GM18870 (cell line): Measurements from ENCODE around the gene STX16.

Source experiments
- ATAC-seq: cut with Tn5 transposase; IDR thresholded peaks from one replicate; pipeline ENCODE4 v1.9.1; 2021; ENCODE audit warnings: moderate library complexity; ENCODE audit not compliant: unreplicated experiment

STX16 gene

DNA sequence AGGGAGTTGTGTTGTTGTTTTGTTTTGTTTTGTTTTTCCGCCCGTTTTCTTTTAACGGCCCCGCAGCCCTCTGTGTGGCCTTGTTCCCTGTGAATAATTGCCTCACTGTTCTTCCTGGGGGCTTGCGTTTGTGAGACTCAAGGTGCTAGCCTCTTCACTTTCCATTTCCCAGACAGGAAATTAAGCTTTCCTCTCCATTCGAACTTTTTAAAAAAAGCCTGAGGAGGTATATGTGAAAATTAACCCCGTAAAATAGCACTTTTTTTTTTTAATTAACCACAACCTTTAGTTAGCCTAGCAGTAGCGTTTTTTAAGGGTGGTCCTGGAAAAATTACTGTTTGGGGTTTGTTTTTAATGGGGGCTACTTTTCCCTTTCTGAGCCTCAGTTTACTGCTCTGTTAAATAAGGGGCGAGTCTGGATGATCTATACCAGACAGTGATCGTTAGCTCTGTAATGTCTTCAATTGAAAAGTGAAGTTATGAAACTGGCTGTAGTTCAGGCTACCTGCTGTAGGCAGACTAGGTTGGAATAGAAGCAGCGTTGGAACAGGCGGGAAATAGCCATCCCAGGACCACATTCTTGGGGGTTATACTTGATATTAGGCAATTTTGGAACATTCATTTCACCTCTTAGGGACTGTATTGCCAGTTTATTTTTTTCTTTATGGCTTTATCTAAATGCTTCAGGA, 1.7 kb downstream of the STX16 start:
- peak; percentile 16 for ATAC-seq

- ATAC-seq: no peak
Observed at GRCh38 chr20:58654337-58654736, 3.3 kb downstream of the STX16 start.

GRCh38 chr20:58655328-58656107, 4.4 kb downstream of the STX16 start:
- no peak for ATAC-seq

- ATAC-seq: no peak
Observed at GRCh38 chr20:58656831-58657230, 5.7 kb downstream of the STX16 start.

- ATAC-seq: no peak
Observed at GRCh38 chr20:58657262-58657661, 6.2 kb downstream of the STX16 start.

GRCh38 chr20:58657986-58658385, 6.9 kb downstream of the STX16 start:
- no peak for ATAC-seq

GRCh38 chr20:58658760-58659159, 7.7 kb downstream of the STX16 start:
- no peak for ATAC-seq

DNA sequence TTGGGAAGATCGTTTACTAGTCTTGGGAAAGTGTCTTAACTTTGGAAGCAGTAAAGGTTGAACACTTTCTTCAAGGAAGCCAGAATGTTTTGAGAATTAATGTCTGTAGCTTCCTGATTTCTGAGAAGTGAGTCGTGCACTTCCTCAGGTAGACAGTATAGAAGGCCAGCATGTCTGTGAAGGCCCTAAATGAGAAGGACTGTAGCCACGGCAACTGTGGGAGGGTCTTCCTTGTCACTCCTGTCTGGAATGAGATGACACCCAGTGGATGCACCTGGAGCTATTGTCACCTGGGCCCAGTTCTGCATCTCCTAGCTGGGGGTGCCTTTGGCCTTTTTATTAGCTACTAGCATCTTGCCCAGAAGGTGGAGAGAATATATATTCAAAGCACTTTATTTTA, 8.8 kb downstream of the STX16 start:
- ATAC-seq: no peak

DNA sequence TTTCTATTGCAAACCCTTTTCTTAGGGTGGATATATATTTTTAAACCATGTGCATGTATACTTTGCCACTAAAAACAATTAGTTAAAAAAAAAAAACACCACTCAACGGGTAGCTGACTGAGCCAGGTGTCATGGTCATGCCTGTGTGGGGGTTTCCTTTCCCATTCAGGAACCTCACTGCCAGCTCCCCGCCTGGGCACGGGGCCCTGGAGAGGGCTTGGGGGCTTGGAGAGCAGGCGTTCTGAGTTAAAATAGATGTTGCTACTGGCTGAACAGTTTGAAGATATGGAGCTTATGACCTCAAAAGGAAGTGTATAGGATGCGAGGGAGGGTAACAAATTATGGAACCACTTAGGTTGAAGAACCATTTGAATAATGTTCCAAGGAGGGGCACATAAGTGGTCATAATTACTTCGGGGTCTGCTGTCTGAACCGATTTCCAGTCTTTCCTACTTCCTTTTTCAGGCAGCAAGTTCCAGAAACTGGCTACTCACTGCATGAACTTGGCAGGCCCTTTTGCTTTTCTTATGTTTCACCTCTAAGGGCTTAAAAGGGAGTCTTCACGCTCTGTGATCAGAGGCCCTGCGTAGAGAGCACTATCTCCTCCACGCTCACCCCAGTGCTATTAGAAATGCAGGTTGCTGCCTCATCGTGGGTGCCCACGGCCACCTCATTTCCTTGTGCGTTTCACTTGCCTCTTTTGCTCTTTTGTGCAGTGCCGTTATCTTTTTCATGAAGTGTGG, 9.9 kb downstream of the STX16 start:
- no peak for ATAC-seq

- ATAC-seq: no peak
Observed at GRCh38 chr20:58661598-58662473, 10.8 kb downstream of the STX16 start.

- no peak for ATAC-seq
Observed at GRCh38 chr20:58664331-58664730, 13.2 kb downstream of the STX16 start.

DNA sequence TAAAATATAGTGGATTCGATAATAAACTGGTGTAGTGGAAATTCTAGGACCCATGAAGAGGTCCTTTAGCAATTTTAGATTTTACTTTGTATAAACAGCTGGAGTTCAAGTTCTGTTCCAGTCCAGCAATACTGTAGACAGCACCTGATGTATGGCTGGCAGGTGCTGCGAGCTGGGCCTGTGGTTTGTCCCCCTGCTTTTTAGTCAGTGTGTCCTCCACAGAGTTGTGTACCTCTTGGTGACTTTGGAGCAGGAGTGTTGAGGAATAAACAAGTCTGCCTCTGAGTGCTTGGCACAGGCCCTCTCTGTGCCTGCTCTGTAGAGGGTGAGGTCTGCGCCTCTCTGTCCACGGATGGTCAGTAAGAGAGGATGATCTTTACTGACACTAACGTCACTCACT, 13.8 kb downstream of the STX16 start:
- no peak for ATAC-seq

- ATAC-seq: no peak
Observed at GRCh38 chr20:58665606-58666005, 14.5 kb downstream of the STX16 start.

DNA sequence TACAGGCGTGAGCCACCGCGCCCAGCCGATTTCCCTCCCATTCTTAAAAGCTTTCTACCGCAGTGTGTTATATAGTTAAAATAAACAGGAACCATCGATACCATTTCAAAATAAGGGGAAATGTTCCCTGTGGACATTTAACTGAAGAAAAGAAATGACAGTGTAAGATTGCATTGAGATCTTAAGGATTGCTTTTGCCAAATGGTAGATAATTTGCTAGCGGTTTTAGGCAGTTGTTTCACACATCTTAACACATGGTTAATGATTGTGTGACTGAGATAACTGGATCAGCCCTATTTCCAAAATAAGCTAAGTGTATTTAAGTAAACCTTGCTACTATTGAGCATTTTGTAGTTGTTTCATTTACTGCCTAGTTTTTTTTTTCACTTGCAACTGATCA, 15.6 kb downstream of the STX16 start:
- no peak for ATAC-seq

DNA sequence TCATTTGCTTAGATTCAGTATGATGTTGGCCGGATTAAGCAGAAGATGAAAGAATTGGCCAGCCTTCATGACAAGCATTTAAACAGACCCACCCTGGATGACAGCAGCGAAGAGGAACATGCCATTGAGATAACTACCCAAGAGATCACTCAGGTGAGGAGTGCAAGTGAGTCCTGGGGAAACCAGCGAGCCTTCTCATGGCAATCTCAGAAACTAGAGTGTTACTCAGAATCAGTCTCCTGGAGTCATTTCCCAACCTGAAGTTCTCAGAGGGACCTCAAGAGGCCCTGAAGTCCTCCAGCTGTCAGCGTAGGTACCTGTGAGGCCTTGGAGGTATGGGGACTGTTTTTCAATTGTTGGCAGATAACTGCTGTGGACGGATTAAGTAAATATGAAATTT, 16.9 kb downstream of the STX16 start:
- ATAC-seq: no peak

DNA sequence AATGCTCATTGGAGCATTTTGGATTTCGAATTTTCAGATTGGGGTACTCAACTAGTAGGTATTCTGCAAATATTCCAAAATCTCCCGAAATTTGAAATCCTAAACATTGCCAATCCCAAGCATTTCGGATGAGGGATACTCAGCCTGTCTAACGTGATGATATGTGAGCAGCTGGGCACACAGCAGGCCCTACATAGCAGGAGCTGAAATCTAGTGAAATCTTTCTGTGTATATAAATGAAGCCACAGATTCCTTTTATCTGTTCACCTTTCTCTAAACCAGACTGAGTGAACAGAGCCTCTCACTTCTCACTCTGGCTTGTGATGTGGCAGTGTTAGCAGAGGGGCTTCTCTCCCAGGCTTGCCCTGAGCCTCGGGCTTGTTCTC, 17.8 kb downstream of the STX16 start:
- no peak for ATAC-seq

DNA sequence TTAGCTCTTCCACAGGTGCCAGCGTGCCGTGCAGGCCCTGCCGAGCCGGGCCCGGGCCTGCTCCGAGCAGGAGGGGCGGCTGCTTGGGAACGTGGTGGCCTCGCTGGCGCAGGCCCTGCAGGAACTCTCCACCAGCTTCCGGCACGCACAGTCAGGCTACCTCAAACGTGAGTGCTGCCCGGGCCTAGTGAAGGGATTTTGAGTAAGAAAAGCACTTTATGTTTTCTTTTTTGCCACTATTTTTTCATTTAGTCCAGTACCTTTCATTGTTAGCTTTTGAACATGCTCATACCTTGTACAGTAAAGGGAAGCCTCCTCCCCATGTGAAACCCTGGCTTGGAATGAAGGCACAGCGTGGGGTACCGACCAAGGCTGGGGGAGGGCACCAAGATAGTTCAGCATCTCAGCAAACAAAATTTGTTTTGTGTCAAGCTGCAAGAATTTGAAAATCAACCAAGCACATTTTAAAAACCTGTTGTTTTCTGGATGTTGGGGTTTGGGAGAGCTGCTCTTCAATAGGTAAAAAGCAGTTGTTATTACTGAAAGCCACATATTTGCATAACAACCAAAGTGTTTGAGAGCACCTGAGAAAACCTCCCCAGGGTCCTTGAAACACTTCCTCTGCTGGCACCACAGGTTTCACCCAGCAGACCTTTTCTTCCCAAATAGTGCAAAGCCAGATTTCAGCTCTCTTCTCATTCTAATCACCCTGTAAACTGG, 18.4 kb downstream of the STX16 start:
- ATAC-seq: no peak

- ATAC-seq: no peak
Observed at GRCh38 chr20:58670102-58670501, 19.0 kb downstream of the STX16 start.

DNA sequence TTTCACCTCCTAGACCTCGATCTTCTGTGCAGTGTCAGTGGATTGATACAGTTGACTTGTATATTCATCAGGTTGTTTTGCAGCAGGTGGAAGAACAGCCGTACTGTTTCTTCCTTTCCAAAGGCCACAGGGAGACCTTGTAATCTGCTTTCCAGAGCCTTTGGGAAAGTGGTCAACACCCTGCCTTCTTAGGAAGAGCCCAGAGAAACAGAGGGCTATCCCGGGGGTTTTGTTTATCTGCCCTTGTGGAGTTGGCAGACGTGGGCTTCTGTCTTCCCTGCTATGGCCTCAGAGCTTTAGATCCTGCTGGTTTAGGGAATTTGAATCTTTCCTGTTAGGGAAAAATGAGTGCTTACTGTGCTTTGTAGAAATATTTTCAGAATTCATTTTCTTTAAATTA, 19.6 kb downstream of the STX16 start:
- ATAC-seq: no peak

- no peak for ATAC-seq
Observed at GRCh38 chr20:58673119-58673518, 22.0 kb downstream of the STX16 start.
